HL-60 (cell line): ENCODE measurements around the gene DTD1.

Experiments used
- DNase-seq, 2 experiments: peaks; one replicate each; pipeline ENCODE4 v3.0.0-alpha.2; 2010 to 2020; ENCODE audit warnings: low read depth in 1 of 2, low spot score in 1 of 2
- H3K27ac ChIP-seq: fragments of 250-450 bp; sonication (Bioruptor Pico); replicated peaks from 2 replicates; pipeline ENCODE4 v1.5.1; 2020; ENCODE audit warnings: mild to moderate bottlenecking, moderate library complexity
- H3K27me3 ChIP-seq: fragments of 250-450 bp; sonication (Bioruptor Pico); 2 replicates; pipeline ENCODE4 v1.5.1; 2021; ENCODE audit warnings: mild to moderate bottlenecking, moderate library complexity; ENCODE audit not compliant: insufficient read depth, poor library complexity, severe bottlenecking
- H3K4me3 ChIP-seq: replicated peaks from 2 replicates; pipeline ENCODE4 v1.5.1; 2011; ENCODE audit warnings: mild to moderate bottlenecking, control low read depth, low read length; ENCODE audit not compliant: insufficient read depth
- GABPA ChIP-seq: IDR thresholded peaks from 2 replicates; pipeline ENCODE4 v1.6.1; 2012; ENCODE audit warnings: low read depth
- POLR2AphosphoS5 ChIP-seq: IDR thresholded peaks from 2 replicates; pipeline ENCODE4 v1.6.1; 2012; ENCODE audit warnings: low read depth
- REST ChIP-seq: IDR thresholded peaks from 2 replicates; pipeline ENCODE4 v1.6.1; 2012; ENCODE audit warnings: low read depth; ENCODE audit not compliant: insufficient replicate concordance
- SPI1 ChIP-seq: IDR thresholded peaks from 2 replicates; pipeline ENCODE4 v1.6.1; 2012; ENCODE audit warnings: low read depth, mild to moderate bottlenecking, borderline replicate concordance
- TF ChIP-seq, protein P1 (sequence below): IDR thresholded peaks from one replicate; pipeline ENCODE4 v1.5.1; 2011; ENCODE audit warnings: low read length, control low read depth, inconsistent platforms; ENCODE audit not compliant: insufficient read depth

Gene DTD1

DNA sequence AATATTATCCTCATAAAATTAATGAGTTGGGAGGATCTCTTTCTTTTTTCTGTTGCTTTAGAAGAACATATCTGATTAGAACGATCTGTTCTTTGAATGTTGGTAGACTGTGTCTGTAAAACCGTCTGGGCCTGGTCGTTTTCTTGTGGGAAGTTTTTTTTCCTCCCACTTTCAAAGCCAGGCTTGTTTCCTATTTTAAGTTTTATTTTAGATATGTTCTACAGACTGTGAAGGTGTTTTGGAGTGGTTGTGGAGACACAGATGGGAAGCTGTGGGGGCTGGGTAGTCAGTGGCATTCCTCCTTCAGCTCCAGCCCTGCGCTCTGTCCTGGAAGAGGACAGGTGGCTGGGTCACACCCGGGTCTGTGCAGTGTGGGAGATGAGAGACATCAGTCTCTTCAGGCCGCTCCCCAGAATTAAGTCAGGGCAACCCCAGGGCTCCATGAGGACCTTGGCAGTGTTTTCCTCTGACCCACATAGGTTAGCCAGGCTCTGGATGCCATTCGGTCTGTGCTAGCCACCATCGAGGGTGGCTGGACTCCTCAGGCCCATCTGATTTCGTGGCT, 133.8 kb downstream of the DTD1 start:
- TF ChIP-seq, protein P1, sequence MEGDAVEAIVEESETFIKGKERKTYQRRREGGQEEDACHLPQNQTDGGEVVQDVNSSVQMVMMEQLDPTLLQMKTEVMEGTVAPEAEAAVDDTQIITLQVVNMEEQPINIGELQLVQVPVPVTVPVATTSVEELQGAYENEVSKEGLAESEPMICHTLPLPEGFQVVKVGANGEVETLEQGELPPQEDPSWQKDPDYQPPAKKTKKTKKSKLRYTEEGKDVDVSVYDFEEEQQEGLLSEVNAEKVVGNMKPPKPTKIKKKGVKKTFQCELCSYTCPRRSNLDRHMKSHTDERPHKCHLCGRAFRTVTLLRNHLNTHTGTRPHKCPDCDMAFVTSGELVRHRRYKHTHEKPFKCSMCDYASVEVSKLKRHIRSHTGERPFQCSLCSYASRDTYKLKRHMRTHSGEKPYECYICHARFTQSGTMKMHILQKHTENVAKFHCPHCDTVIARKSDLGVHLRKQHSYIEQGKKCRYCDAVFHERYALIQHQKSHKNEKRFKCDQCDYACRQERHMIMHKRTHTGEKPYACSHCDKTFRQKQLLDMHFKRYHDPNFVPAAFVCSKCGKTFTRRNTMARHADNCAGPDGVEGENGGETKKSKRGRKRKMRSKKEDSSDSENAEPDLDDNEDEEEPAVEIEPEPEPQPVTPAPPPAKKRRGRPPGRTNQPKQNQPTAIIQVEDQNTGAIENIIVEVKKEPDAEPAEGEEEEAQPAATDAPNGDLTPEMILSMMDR: no peak
- TF ChIP-seq GABPA (no peak), REST (no peak), SPI1 (no peak)

DNA sequence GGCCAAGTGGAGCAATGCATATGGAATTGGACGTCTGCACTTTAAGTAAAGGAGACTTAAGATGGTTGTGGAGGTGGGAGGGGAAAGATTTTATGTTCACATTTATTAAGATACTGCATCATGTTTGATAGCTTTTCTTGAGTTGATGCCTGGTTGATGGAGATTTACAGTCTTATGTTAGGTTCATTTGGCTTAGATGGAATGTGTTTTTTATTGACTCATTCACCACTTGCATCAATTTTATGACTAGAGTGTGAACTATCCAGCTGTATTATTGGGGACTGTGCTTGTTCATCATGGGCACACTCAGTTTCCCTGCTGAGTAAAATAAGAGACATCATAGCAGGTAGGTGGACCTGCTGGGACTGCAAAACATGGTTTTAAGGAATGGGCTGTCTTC, 134.5 kb downstream of the DTD1 start:
- DNase-seq: no peak
- no peak overlapping the region for H3K27ac ChIP-seq
- no peak for TF ChIP-seq REST
- TF ChIP-seq, protein P1: no peak
- no peak for TF ChIP-seq POLR2AphosphoS5
- TF ChIP-seq GABPA: no peak
- no peak for TF ChIP-seq SPI1
- no peak overlapping the region for H3K4me3 ChIP-seq
- no peaks in the 10 kb centered on the region for H3K27me3 ChIP-seq

More for the DNA sequence above, 133.8 kb downstream of the DTD1 start:
- H3K27me3 ChIP-seq: no peaks in the 10 kb centered on the region
- no peak for DNase-seq
- H3K27ac ChIP-seq: no peak overlapping the region
- H3K4me3 ChIP-seq: no peak overlapping the region

- TF ChIP-seq GABPA: no peak
- no peak for TF ChIP-seq POLR2AphosphoS5
- no peak for TF ChIP-seq REST
- TF ChIP-seq, protein P1: no peak
- TF ChIP-seq SPI1: no peak
- Histone ChIP-seq H3K27ac (no peak overlapping the region), H3K4me3 (no peak overlapping the region), H3K27me3 (no peaks in the 10 kb centered on the region)
- no peak for DNase-seq
Observed at GRCh38 chr20:18724077-18724476, 136.2 kb downstream of the DTD1 start.
